ENCODE measurements around the gene SLC6A4. TPM values are rescaled to one million over a fixed set of nuclear protein-coding genes. Genes with fewer than 3 reads are reported as not detected.

Gene SLC6A4
- total and polyA plus RNA-seq, 4 donors, result 3.5 to 12.7 (median 8.8) TPM

GRCh38 chr17:30170415-30170987, 65.0 kb downstream of the SLC6A4 start:
- H3K36me3 ChIP-seq (ENCODE audit: control insufficient read depth in 4 of 4, insufficient read depth in 4 of 4, low read length in 4 of 4), result peaks cover 1 to 20% (median 12%) of the 10 kb centered on the region in 4 donors
- no peak for ATAC-seq (ENCODE audit: insufficient read depth, low FRiP score)
- DNase-seq, result no peak
- H3K9me3 ChIP-seq (ENCODE audit: control insufficient read depth in 4 of 4, insufficient read depth in 3 of 4, low read length in 3 of 4), result no peaks in the 10 kb centered on the region
- no peak for TF ChIP-seq CTCF (IDR thresholded peaks at IDR 0.05; ENCODE audit: control extremely low read depth, extremely low read depth)
- no peak overlapping the region for H3K27ac ChIP-seq (ENCODE audit: low read depth in 1 of 2, low read length in 1 of 2)
- no peak overlapping the region for H3K4me3 ChIP-seq
- no peaks in the 10 kb centered on the region for H3K27me3 ChIP-seq (ENCODE audit: control insufficient read depth in 3 of 3, insufficient read depth in 3 of 3, low read length in 2 of 3)
- no peak overlapping the region for H3K9ac ChIP-seq (ENCODE audit: insufficient read depth in 1 of 2, low read length in 2 of 2)
- H3K4me1 ChIP-seq (ENCODE audit: control insufficient read depth in 5 of 5, insufficient read depth in 5 of 5, low read length in 5 of 5), result no peaks in the 10 kb centered on the region

- no peaks in the 10 kb centered on the region for H3K27me3 ChIP-seq (ENCODE audit: control insufficient read depth in 3 of 3, insufficient read depth in 3 of 3, low read length in 2 of 3)
- H3K9ac ChIP-seq (ENCODE audit: insufficient read depth in 1 of 2, low read length in 2 of 2), result no peak overlapping the region
- DNase-seq (no peak), ATAC-seq (ENCODE audit: insufficient read depth, low FRiP score) (no peak)
- WGBS, 2 donors, result 57 to 58% methylated on average over 1 of the region's 1 CpG
- TF ChIP-seq CTCF (IDR thresholded peaks at IDR 0.05; ENCODE audit: control extremely low read depth, extremely low read depth), result no peak
- no peaks in the 10 kb centered on the region for H3K9me3 ChIP-seq (ENCODE audit: control insufficient read depth in 4 of 4, insufficient read depth in 3 of 4, low read length in 3 of 4)
- H3K4me1 ChIP-seq (ENCODE audit: control insufficient read depth in 5 of 5, insufficient read depth in 5 of 5, low read length in 5 of 5), result peaks cover 0 to 3% (median 0%) of the 10 kb centered on the region in 5 donors
- H3K27ac ChIP-seq (ENCODE audit: low read depth in 1 of 2, low read length in 1 of 2), result no peak overlapping the region
- H3K36me3 ChIP-seq (ENCODE audit: control insufficient read depth in 4 of 4, insufficient read depth in 4 of 4, low read length in 4 of 4), result peaks cover 1 to 11% (median 5%) of the 10 kb centered on the region in 4 donors
- H3K4me3 ChIP-seq, result no peak overlapping the region
Measured at GRCh38 chr17:30165960-30166359, 69.5 kb downstream of the SLC6A4 start.

- no peak overlapping the region for H3K27ac ChIP-seq (ENCODE audit: low read depth in 1 of 2, low read length in 1 of 2)
- H3K36me3 ChIP-seq (ENCODE audit: control insufficient read depth in 4 of 4, insufficient read depth in 4 of 4, low read length in 4 of 4), result peaks cover 0 to 13% (median 5%) of the 10 kb centered on the region in 4 donors
- peaks cover 0 to 6% (median 0%) of the 10 kb centered on the region in 5 donors for H3K4me1 ChIP-seq (ENCODE audit: control insufficient read depth in 5 of 5, insufficient read depth in 5 of 5, low read length in 5 of 5)
- DNase-seq (no peak), ATAC-seq (ENCODE audit: insufficient read depth, low FRiP score) (no peak)
- H3K9me3 ChIP-seq (ENCODE audit: control insufficient read depth in 4 of 4, insufficient read depth in 3 of 4, low read length in 3 of 4), result peaks cover 0 to 2% (median 0%) of the 10 kb centered on the region in 4 donors
- 80 to 87% methylated on average over 3 of the region's 3 CpGs for WGBS, 2 donors
- no peak for TF ChIP-seq CTCF (IDR thresholded peaks at IDR 0.05; ENCODE audit: control extremely low read depth, extremely low read depth)
- no peak overlapping the region for H3K4me3 ChIP-seq
- H3K9ac ChIP-seq (ENCODE audit: insufficient read depth in 1 of 2, low read length in 2 of 2), result no peak overlapping the region
- no peaks in the 10 kb centered on the region for H3K27me3 ChIP-seq (ENCODE audit: control insufficient read depth in 3 of 3, insufficient read depth in 3 of 3, low read length in 2 of 3)
Measured at GRCh38 chr17:30165147-30165546, 70.3 kb downstream of the SLC6A4 start.

- H3K27me3 ChIP-seq (ENCODE audit: control insufficient read depth in 3 of 3, insufficient read depth in 3 of 3, low read length in 2 of 3), result no peaks in the 10 kb centered on the region
- H3K9me3 ChIP-seq (ENCODE audit: control insufficient read depth in 4 of 4, insufficient read depth in 3 of 4, low read length in 3 of 4), result peaks cover 0 to 4% (median 0%) of the 10 kb centered on the region in 4 donors
- H3K36me3 ChIP-seq (ENCODE audit: control insufficient read depth in 4 of 4, insufficient read depth in 4 of 4, low read length in 4 of 4), result peaks cover 0 to 18% (median 8%) of the 10 kb centered on the region in 4 donors
- ATAC-seq (ENCODE audit: insufficient read depth, low FRiP score), result no peak
- no peak for DNase-seq
- WGBS, 2 donors, result 96 to 97% methylated on average over 4 of the region's 4 CpGs
- TF ChIP-seq CTCF (IDR thresholded peaks at IDR 0.05; ENCODE audit: control extremely low read depth, extremely low read depth), result no peak
- H3K4me1 ChIP-seq (ENCODE audit: control insufficient read depth in 5 of 5, insufficient read depth in 5 of 5, low read length in 5 of 5), result peaks cover 0 to 6% (median 0%) of the 10 kb centered on the region in 5 donors
- no peak overlapping the region for H3K9ac ChIP-seq (ENCODE audit: insufficient read depth in 1 of 2, low read length in 2 of 2)
- no peak overlapping the region for H3K27ac ChIP-seq (ENCODE audit: low read depth in 1 of 2, low read length in 1 of 2)
- no peak overlapping the region for H3K4me3 ChIP-seq
Measured at GRCh38 chr17:30164531-30164930, 71.0 kb downstream of the SLC6A4 start.

Data from lung (tissue), 12 donors.